H1 (cell line): ENCODE data around the gene UHRF1.

Source experiments
- EP300 ChIP-seq, 2 experiments: IDR thresholded peaks; 1 replicate in 1 of 2; 2 replicates in 1 of 2; pipeline ENCODE4 v1.6.1; 2011 to 2012; ENCODE audit warnings: low read depth in 2 of 2, low read length in 2 of 2, mild to moderate bottlenecking in 2 of 2, borderline replicate concordance in 1 of 2, inconsistent platforms in 1 of 2, moderate library complexity in 1 of 2
- HDAC2 ChIP-seq, 2 experiments: fragments of 300-600 bp in 1 of 2; sonication (generic) in 1 of 2; IDR thresholded peaks; 2 replicates each; pipeline ENCODE4 v1.6.1; 2011 to 2012; ENCODE audit warnings: low read depth in 2 of 2, low read length in 2 of 2, mild to moderate bottlenecking in 2 of 2, moderate library complexity in 2 of 2, borderline replicate concordance in 1 of 2, inconsistent platforms in 1 of 2
- JUND ChIP-seq: IDR thresholded peaks from 2 replicates; pipeline ENCODE4 v1.6.1; 2011; ENCODE audit warnings: mild to moderate bottlenecking, improper control_type of control experiment, low read length
- POLR2A ChIP-seq, 2 experiments: IDR thresholded peaks; 1 replicate in 1 of 2; 2 replicates in 1 of 2; pipeline ENCODE4 v1.6.1; 2011; ENCODE audit warnings: low read depth in 2 of 2, low read length in 2 of 2, mild to moderate bottlenecking in 2 of 2; ENCODE audit errors: control extremely low read depth in 1 of 2
- POLR2AphosphoS5 ChIP-seq: IDR thresholded peaks from 2 replicates; pipeline ENCODE4 v1.6.1; 2011; ENCODE audit warnings: low read depth, low read length
- RFX5 ChIP-seq: IDR thresholded peaks from 2 replicates; pipeline ENCODE4 v1.6.1; 2011; ENCODE audit warnings: low read depth, low read length, improper control_type of control experiment, borderline replicate concordance
- SRF ChIP-seq: IDR thresholded peaks from 2 replicates; pipeline ENCODE4 v1.6.1; 2011; ENCODE audit warnings: mild to moderate bottlenecking, low read depth, low read length, moderate library complexity
- SUZ12 ChIP-seq: fragments of 200-600 bp; sonication (generic); IDR thresholded peaks from 2 replicates; pipeline ENCODE4 v1.6.1; 2012; ENCODE audit warnings: mild to moderate bottlenecking, inconsistent platforms, low read length, moderate library complexity, mixed read lengths
- TF ChIP-seq, protein P1 (sequence below), 3 experiments: IDR thresholded peaks; 1 replicate in 2 of 3; 2 replicates in 1 of 3; pipeline versions ENCODE4 v1.5.1 to v1.6.1; 2011; ENCODE audit warnings: low read length in 3 of 3, mild to moderate bottlenecking in 3 of 3, inconsistent platforms in 2 of 3, low read depth in 1 of 3, moderate library complexity in 1 of 3; ENCODE audit not compliant: insufficient read depth in 1 of 3; ENCODE audit errors: control extremely low read depth in 1 of 3

- no peak for TF ChIP-seq RFX5
- TF ChIP-seq SRF, result no peak
- TF ChIP-seq, protein P1, sequence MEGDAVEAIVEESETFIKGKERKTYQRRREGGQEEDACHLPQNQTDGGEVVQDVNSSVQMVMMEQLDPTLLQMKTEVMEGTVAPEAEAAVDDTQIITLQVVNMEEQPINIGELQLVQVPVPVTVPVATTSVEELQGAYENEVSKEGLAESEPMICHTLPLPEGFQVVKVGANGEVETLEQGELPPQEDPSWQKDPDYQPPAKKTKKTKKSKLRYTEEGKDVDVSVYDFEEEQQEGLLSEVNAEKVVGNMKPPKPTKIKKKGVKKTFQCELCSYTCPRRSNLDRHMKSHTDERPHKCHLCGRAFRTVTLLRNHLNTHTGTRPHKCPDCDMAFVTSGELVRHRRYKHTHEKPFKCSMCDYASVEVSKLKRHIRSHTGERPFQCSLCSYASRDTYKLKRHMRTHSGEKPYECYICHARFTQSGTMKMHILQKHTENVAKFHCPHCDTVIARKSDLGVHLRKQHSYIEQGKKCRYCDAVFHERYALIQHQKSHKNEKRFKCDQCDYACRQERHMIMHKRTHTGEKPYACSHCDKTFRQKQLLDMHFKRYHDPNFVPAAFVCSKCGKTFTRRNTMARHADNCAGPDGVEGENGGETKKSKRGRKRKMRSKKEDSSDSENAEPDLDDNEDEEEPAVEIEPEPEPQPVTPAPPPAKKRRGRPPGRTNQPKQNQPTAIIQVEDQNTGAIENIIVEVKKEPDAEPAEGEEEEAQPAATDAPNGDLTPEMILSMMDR (IDR thresholded peaks at IDR 0.05; ENCODE audit: control extremely low read depth in 1 of 3, insufficient read depth in 1 of 3, low read depth in 1 of 3, low read length in 3 of 3), result no peak
- TF ChIP-seq POLR2AphosphoS5, result no peak
- TF ChIP-seq JUND, result no peak
- no peak for TF ChIP-seq SUZ12
- no peak for TF ChIP-seq HDAC2 (IDR thresholded peaks at IDR 0.05; ENCODE audit: borderline replicate concordance in 1 of 2, low read depth in 2 of 2, low read length in 2 of 2)
- TF ChIP-seq POLR2A (IDR thresholded peaks at IDR 0.05; ENCODE audit: control extremely low read depth in 1 of 2, low read depth in 2 of 2, low read length in 2 of 2), result no peak
- no peak for TF ChIP-seq EP300 (IDR thresholded peaks at IDR 0.05; ENCODE audit: borderline replicate concordance in 1 of 2, low read depth in 2 of 2, low read length in 2 of 2)
Measured at GRCh38 chr19:4972509-4973230, 63.4 kb downstream of the UHRF1 start.
